ENCODE data around the gene ZFYVE16.
"Not testable (repeated sequence)": the region's sequence is repeated elsewhere in the genome, so short reads cannot be mapped to it uniquely, and the experiment has no call there.

ZFYVE16 gene

DNA sequence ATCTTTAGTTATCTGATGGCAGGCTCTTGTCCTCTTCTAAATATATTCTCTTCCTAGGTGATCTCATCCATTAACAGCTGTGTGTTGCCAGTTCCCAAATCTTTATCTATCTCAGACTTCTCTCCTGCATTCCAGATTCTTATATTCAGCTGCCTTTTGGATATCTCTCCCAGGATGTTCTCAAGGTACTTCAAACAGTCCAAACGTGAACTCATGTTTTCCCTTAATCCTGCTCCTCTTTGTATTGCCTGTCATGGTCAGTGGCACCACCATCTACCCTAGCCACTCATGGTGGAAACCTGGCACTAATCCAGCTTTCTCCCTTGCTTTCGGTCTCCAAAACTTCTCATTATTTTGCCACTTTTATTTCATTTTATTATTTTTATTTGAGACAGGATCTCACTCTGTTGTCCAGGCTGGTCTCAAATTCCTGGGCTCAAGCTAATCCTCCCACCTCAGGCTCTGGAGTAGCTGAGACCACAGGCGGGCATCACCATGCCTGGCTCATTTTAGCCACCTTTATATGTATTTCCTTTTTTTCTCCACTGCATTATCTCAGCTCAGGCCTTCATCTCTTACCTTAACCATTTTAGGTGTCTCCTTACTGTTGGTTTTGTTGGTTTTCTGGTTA lies 3.8 kb downstream of the ZFYVE16 start:
- no peak for DNase-seq (ENCODE audit: low read depth)

DNA sequence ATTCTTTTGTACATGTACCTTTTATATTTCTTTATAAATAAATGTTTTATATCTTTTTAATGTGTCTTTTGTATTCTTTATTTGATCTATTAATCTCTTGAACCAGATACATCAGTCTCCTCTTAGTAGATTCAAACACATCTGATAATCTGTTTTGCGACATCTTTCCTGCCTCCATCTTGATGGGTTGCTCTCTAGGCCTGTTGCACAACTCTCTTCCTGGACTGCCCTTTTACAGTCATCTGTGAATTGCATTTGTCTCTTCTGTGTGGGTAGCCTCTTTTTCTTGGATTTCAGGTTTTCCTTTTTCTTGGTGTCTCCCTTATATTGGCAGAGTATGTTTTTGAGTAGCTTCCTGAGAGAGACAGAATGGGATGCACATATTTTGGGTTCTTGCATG lies 6.2 kb downstream of the ZFYVE16 start:
- DNase-seq (ENCODE audit: low read depth): no peak

DNA sequence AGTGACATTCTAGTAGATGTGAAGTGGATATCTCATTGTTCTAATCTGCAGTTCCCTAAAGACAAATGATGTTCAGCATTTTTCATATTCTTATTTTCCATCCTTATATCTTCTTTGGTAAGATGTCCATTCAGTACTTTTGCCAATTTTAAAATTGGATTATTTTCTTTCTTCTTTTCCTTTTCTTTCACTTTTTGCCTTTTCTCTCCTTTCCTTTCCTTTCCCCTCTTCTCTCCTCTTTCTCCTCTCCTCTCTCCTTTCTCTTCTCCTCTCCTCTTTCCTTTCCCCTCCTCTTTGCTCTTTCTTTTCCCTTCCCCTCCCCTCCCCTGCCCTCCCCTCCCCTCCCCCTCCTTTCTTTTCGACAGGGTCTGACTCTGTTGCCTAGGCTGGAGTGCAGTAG lies 10.1 kb downstream of the ZFYVE16 start:
- no peak for DNase-seq (ENCODE audit: low read depth)

DNA sequence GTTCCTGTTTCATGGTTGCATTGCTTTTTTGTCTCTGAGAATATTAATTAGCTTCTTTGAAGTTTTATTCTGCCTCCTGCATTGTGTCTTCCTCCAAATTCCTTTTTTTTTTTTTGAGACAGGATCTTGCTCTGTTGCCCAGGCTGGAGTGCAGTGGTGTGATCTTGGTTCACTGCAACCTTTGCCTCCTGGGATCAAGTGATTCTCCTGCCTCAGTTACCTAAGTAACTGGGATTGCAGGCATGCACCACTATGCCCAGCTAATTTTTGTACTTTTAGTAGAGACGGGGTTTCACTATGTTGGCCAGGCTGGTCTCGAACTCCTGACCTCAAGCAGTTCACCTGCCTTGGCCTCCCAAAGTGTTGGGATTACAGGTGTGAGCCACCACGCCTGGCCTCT lies 16.5 kb downstream of the ZFYVE16 start:
- DNase-seq (ENCODE audit: low read depth): not testable (repeated sequence)

DNA sequence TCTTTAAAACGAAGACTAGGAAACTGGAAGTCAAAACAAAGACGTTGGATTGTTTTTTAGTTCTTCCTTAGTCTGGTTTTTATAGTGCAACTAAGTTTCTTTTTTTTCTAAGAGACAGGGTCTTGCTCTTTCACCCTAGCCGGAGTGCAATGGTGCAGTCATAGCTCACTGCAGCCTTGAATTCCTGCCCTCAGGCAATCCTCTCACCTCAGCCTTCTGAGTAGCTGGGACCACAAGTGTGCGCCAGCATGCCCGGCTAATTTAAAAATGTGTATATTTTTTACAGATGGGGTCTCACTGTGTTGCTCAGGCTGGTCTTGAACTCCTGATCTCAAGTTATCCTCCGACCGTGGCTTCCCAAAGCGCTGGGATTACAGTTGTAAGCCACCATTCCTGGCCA lies 27.6 kb downstream of the ZFYVE16 start:
- no peak for DNase-seq (ENCODE audit: low read depth)

DNA sequence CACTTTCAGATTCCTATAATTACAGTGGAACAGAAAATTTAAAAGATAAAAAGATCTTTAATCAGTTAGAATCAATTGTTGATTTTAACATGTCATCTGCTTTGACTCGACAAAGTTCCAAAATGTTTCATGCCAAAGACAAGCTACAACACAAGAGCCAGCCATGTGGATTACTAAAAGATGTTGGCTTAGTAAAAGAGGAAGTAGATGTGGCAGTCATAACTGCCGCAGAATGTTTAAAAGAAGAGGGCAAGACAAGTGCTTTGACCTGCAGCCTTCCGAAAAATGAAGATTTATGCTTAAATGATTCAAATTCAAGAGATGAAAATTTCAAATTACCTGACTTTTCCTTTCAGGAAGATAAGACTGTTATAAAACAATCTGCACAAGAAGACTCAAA lies 29.5 kb downstream of the ZFYVE16 start:
- DNase-seq (ENCODE audit: low read depth): no peak

DNA sequence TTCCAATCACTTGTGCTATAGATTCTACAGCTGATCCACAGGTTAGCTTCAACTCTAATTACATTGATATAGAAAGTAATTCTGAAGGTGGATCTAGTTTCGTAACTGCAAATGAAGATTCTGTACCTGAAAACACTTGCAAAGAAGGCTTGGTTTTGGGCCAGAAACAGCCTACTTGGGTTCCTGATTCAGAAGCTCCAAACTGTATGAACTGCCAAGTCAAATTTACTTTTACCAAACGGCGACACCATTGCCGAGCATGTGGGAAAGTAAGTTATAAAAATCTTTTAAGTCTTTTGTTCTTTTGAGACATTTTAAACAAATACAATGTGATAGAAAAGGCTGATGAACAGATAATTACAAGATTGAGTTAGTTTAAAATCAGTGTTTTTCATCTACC lies 30.9 kb downstream of the ZFYVE16 start:
- no peak for DNase-seq (ENCODE audit: low read depth)

DNA sequence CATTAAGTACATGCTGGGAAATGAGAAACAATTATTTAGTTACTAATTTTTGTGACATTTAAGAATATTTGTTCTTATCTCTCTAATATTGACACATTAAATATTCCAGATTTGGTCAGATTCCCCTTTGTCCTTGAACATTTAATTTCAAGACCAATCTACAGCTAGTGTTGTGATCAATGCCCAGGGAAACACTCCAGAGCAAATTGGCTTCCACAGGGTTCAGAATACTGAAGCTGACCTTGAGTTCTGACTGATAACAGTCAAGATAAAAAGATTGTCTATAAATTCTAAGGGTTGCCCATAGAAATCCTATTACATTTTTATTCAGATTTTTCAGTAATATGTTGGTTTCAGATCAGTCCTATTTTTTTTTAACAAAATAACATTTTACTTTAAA lies 31.3 kb downstream of the ZFYVE16 start:
- no peak for DNase-seq (ENCODE audit: low read depth)

DNA sequence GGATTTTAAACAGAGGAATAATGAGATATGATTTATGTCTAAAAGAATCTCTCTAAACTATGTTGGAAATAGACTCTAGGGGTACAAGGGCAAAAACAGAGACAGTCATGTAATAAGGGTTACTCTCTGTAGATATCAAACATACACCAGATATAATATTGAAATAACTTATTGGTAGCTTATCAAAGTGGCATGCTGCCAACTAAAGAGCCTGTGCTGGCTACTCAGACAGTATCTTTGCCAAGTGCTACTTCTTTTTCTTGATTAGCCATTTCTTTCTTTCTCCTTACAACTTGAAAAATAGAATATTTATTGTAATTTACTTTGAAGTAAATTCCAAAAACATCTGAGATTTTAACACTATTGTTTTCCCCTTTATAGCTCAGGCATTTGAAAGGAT lies 34.9 kb downstream of the ZFYVE16 start:
- no peak for DNase-seq (ENCODE audit: low read depth)

DNA sequence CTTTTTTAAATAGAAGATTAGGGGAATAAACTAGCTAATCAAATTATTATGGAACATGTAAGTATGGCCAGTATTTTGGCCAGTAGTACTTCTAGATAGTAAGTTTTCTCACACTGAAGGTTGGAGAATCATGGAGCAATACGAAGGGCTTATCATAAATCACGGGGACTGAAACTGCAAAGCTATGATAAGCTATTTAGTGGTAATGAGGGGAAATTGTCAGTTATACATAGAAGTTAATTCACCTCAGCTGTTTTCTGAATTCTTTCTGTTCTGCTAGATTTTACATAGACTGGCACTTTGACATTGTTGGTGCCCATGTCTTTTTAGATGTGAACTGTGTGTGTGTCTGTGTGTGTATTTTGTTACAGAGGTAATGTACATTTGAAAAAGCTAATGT lies 45.5 kb downstream of the ZFYVE16 start:
- DNase-seq (ENCODE audit: low read depth): no peak

DNA sequence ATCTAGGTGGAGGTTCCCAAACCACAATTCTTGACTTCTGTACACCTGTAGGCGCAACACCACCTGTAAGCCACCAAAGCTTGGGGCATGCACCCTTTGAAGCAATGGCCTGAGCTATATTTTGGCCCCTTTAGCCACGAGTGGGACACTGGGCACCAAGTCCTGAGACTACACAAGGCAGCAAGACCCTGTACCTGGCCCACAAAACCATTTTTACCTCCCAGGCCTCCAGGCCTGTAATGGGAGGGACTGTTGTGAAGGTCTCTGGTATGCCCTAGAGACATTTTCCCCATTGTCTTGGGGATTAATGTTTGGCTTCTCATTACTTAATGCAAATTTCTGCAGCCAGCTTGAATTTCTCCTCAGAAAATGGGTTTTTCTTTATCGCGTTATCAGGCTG lies 55.4 kb downstream of the ZFYVE16 start:
- DNase-seq (ENCODE audit: low read depth): no peak

DNA sequence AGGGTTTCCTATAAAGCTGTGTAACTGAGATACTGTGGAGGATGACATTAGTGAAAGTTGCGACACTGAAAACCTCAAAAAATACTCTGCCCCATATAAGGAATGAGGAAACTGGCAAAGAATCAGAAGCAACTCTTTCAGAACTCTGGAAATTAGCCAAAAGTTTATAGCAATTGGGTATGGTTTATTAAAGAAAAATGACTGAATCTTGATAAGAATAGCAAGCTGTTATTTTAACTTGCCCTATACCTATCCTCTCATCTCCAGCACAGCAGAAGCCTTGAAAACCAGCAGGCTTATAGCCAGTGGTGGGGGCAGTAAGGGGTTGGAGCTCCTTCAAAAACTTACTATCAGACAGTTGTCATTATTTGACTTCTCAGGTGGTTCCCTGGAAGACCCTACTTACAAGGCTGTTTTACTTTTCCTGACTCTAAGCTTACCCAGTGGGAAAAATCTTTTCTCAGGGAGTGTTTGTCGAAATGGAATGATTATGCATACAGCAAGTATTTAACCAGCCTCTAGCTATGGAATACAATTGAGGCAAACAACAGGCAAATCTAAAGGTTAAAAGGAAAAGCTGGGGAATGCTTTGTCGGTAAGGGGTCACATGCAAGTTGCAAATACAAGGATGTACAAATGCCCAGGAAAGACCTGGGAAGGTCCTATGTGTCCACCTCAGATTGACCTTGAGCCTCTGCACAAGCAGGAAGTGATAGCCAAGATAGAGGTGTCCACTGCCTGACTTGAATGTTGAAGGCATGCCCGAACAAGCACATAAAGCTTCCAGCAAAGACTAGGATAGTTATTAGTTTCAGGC lies 59.0 kb downstream of the ZFYVE16 start:
- DNase-seq (ENCODE audit: low read depth): no peak

DNA sequence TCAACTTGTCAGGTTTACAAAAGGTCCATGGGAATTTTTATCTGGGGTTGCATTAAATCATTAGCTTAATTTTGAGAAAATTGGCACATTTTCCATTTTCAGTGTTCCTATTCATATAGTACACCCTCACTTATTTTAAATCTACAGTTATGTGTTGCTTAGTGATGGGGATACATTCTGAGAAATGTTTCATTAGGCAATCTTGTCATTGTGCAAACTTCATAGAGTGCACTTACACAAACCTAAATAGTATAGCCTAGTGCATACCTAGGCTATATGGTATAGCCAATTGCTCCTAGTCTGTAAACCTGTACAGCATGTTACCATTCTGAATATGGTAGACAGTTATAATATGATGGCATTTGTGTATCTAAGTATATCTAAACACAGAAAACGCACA lies 60.3 kb downstream of the ZFYVE16 start:
- no peak for DNase-seq (ENCODE audit: low read depth)

DNA sequence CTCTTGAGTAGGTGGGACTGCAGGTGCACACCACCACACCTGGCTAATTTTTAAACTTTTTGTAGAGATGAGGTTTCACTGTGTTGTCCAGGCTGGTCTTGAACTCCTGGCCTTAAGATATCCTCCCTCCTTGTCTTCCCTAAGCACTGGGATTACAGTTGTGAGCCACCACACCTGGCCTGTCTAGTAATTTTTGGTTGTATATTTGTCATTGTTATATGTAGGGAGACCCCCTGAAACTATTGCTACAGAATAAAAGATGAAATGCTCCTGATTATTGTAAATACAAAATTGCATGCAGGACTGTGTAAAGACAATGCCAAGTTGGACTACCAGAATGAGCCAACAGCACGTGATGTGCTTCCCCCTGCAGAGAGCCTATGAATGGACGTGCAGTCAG lies 62.8 kb downstream of the ZFYVE16 start:
- DNase-seq (ENCODE audit: low read depth): not testable (repeated sequence)

DNA sequence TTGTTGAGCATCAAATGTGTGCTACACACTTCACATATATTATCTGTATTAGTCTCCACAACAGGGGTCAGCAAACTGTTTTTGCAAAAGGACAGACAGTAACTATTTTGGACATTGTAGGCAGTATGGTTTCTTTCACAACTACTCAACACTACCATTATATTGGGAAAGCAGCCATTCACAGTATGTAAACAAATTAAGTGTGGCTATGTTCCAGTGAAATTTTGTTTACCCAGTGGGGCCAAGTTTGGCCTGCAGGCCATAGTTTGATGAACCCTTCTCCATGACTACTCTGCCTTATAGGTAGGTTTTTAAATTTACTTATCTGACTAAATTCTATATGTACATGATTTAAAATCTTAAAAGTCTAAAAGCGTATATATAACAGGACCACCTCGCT lies 67.1 kb downstream of the ZFYVE16 start:
- no peak for DNase-seq (ENCODE audit: low read depth)

DNA sequence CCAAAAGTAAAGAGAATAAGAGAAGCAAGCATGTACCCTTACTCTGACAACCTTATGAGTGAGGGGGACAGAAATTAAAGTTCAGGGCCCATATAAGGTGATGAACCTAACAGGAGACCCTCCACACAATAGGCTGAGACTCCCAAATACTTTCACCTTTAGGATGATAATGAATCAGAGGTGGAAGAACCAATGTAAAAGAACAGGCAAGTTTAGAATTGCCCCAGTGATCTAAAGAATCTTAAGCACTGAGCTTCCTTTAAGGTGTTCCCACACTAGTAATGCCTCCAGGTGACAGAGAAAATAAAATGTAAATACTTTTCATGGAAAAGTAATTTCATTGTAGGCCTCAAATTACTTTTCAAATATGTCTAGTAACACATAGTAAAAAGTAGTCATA lies 71.8 kb downstream of the ZFYVE16 start:
- no peak for DNase-seq (ENCODE audit: low read depth)

DNA sequence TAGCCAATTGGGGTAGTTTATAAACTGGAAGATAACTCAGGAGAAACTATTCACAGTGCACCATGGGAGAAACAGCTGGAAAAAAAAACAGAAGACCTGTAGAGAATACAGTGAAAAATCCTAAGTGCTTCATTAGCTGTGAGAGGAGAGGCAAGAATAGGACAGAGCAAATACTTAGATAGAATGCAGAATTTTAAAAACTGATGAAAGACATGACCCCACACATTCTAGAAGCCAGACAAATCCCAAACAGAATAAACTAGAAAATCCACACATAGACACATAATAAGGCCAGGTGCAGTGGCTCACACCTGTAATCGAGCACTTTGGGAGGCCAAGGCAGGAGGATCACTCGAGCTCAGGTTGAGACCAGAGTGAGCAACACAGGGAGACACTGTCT lies 72.5 kb downstream of the ZFYVE16 start:
- DNase-seq (ENCODE audit: low read depth): no peak

DNA sequence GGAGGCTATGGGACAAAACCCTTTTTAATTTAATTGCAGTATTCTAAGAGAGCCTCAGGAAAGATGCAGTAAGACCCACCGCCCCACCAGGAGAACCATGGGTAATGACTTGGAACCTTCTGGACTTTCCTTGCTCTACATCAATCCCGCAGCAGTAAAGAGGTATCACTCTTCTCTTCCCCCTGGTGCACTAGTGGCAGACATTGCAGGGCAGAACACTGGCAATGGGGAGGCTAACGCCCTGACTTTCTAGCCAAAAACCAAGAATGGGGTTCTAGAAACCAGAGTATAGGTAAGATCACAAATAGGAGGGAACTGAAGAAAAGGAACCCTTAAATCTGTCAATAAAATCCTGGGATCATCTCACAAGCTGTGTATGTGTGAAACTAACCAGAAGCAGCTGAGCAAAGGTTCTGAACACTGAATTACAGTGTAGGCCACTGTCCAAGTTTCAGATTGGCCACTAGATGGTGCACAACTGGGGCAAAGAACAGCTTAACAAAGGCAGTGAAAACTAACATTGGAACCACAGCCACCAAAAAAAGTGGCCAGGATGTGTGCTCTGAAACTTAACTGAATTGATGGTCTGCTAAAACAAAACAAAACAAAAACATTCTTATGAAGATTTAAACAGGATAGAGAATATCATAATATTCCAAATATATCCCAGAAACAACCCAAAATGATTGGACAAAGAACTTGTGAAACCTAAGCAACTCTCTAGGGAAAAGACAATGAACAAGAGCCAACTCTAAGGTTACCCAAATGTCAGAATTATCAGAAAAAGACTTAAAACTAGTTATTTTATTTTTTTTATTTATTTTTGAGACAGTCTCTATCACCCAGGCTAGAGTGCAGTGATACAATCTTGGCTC lies 73.4 kb downstream of the ZFYVE16 start:
- DNase-seq (ENCODE audit: low read depth): no peak

DNA sequence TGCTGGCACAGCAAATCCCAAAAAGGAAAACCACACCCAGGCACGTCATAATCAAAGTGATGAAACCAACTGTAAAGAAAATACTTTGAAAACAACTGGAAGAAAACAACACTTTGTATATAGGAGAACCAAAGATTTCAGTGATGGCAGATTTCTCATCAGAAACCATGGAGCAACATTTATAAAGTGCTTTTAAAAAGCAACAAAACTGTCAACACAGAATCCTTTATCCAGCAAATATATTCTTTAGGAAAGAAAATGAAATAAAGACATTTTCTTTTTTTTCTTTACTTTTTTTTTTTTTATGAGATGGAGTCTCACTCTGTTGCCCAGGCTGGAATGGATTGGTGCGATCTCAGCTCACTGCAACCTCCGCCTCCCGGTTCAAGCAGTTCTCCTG lies 74.7 kb downstream of the ZFYVE16 start:
- no peak for DNase-seq (ENCODE audit: low read depth)

DNA sequence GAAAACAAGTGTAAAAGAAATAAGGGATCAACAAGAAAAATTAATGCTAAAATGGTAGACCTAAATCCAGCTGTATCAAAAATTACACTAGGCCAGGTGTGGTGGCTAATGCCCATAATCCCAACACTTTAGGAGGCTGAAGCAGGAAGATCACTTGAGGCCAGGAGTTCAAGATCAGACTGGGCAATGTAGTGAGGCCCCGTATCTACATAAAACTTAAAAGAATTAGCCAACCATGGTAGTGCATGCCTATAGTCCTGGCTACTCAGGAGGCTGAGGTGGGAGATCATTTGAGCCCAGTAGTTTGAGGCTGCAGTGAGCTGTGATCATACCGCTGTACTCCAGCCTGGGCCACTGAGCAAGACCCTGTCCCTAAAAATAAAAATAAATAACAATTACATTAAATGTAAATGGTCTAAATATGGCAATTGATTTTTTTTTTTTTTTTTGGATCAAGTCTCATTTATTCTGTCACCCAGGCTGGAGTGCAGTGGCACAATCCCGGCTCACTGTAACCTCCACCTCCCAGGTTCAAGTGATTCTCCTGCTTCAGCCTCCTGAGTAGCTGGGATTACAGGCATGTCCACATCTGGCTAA lies 75.9 kb downstream of the ZFYVE16 start:
- DNase-seq (ENCODE audit: low read depth): no peak

DNA sequence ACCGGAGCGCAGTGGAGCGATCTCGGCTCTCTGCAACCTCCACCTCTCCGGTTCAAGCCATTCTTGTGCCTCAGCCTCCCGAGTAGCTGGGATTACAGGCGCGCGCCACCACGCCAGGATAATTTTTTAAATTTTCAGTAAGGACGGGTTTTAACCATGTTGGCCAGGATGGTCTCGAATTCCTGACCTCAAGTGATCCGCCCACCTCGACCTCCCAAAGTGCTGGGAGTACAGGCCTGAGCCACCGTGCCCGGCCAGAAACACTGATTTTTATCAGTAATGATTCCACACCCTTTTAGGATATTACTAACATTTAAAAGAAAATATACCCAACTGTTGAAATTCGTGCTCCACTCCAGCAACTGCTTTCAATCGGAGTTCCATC lies 79.6 kb downstream of the ZFYVE16 start:
- DNase-seq (ENCODE audit: low read depth): no peak
